NCI-H345 treated with DMSO at 0.1 percent for 48 hours (cell line): ENCODE measurements around the gene RICTOR.

ENCODE experiments used
- DNase-seq: peaks from one replicate; lab custom pipeline; 2025; ENCODE audit not compliant: unreplicated experiment; lab: John Stamatoyannopoulos, UW

RICTOR gene

DNA sequence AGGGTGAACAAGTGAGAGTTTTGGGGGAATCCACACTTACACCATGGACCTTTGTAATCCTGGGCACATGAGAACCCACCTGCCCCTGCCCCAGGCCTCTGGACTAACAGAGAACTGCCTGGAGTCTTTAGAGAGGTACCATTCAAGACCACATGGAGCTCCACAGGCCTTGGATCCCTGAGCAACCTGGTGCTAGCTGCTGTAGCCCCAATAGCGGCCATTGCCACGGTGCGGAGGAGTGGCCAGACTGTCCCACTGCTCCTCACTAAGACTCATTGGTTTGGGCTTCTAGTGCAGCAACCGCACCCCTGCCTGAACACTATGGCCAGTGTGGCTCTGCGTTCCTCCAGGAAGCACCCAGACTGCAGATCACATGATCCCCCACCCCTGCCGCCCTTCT is 182.6 kb downstream of the RICTOR start:
- DNase-seq, result no peak

DNA sequence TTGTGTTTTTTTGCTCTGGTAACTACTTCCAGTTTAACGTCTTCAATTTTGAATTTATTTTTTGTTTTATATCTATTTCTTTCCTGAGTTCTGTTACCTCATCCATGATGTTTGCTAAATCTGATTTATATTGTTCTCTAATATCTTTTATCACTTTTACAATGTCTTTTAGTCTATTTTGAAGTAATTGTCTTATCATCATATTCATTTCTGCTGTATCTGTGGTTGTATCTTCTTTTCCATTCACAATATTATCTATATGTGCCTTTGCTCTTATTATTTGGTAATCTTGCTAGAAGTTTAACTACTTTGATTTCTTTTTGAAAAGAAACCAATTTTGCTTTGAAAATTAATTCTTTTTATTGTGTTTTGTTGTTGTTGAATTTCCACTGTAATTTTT is 184.8 kb downstream of the RICTOR start:
- DNase-seq, result no peak

DNA sequence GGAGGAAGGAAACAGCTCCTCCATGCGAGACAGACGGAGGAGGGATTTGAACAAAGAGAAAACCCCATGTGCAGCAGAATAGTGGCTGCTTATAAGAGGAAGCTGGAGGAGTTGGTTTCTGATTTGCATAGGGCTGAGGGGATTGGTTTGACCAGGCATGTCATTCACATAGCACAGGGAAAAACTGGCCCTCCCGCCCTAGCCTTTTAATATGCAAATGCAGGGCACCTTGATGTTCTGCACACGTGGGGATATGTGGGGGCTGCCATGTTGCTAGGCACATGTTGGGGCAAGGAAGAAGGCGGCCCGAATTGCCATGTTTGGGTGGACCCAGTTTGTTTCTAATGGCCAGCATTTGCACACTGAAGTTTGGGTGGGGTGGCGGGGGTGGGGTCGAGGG is 186.2 kb downstream of the RICTOR start:
- no peak for DNase-seq
